Stimulated activated CD4-positive, alpha-beta T cell treated with anti-CD3 and anti-CD28 coated beads, Interleukin-12 subunit alpha, Interleukin-12 subunit beta, amount 100 ng/mL, for 48 hours (primary cell): ENCODE data around the gene GPR180.

Experiments used
- DNase-seq, 3 donors: peaks; one replicate each; pipeline ENCODE4 v3.0.0-alpha.2; 2020; ENCODE audit warnings: low read depth in 2 of 3, low spot score in 1 of 3

Gene GPR180

GRCh38 chr13:94640721-94641120 lies 39.1 kb downstream of the GPR180 start:
- no peak for DNase-seq

GRCh38 chr13:94641409-94641941 lies 39.8 kb downstream of the GPR180 start:
- no peak for DNase-seq

GRCh38 chr13:94646904-94647303 lies 45.2 kb downstream of the GPR180 start:
- no peak for DNase-seq

- no peak for DNase-seq
Measured at GRCh38 chr13:94656176-94656575, 54.5 kb downstream of the GPR180 start.

GRCh38 chr13:94656766-94657165 lies 55.1 kb downstream of the GPR180 start:
- no peak for DNase-seq

GRCh38 chr13:94657167-94657566 lies 55.5 kb downstream of the GPR180 start:
- DNase-seq, result no peak

GRCh38 chr13:94658926-94659597 lies 57.4 kb downstream of the GPR180 start:
- DNase-seq, result no peak

- DNase-seq, result no peak
Measured at GRCh38 chr13:94659598-94659946, 57.9 kb downstream of the GPR180 start.

- DNase-seq, result no peak
Measured at GRCh38 chr13:94660695-94661326, 59.2 kb downstream of the GPR180 start.

GRCh38 chr13:94661406-94661805 lies 59.7 kb downstream of the GPR180 start:
- DNase-seq, result no peak

GRCh38 chr13:94662274-94662945 lies 60.8 kb downstream of the GPR180 start:
- no peak for DNase-seq

- no peak for DNase-seq
Measured at GRCh38 chr13:94664889-94665288, 63.2 kb downstream of the GPR180 start.

- no peak for DNase-seq
Measured at GRCh38 chr13:94666065-94666464, 64.4 kb downstream of the GPR180 start.

- DNase-seq, result peak in 1 of 3 donors; percentile 22
Measured at GRCh38 chr13:94667190-94667589, 65.5 kb downstream of the GPR180 start.

GRCh38 chr13:94672400-94672799 lies 70.7 kb downstream of the GPR180 start:
- no peak for DNase-seq

GRCh38 chr13:94673851-94674250 lies 72.2 kb downstream of the GPR180 start:
- DNase-seq, result no peak

GRCh38 chr13:94674609-94675348 lies 73.1 kb downstream of the GPR180 start:
- DNase-seq, result peak in 2 of 3 donors; percentile 40 to 62

- no peak for DNase-seq
Measured at GRCh38 chr13:94677799-94678198, 76.1 kb downstream of the GPR180 start.

- DNase-seq, result no peak
Measured at GRCh38 chr13:94678845-94679244, 77.2 kb downstream of the GPR180 start.

GRCh38 chr13:94679614-94680013 lies 78.0 kb downstream of the GPR180 start:
- no peak for DNase-seq

GRCh38 chr13:94682229-94682628 lies 80.6 kb downstream of the GPR180 start:
- no peak for DNase-seq

GRCh38 chr13:94683409-94683808 lies 81.8 kb downstream of the GPR180 start:
- DNase-seq, result no peak
